Measurements from ENCODE around the gene HTRA3.

- TF ChIP-seq EZH2 (IDR thresholded peaks at IDR 0.05; ENCODE audit: insufficient read depth, poor library complexity, severe bottlenecking) = no peak
- no peak for TF ChIP-seq EZH2phosphoT487 (IDR thresholded peaks at IDR 0.05; ENCODE audit: insufficient read depth, low read depth)
Observed at GRCh38 chr4:8330821-8331574, 61.4 kb downstream of the HTRA3 start.

All from GM23248 (cell line).